ENCODE measurements around the gene C2orf78.

DNA sequence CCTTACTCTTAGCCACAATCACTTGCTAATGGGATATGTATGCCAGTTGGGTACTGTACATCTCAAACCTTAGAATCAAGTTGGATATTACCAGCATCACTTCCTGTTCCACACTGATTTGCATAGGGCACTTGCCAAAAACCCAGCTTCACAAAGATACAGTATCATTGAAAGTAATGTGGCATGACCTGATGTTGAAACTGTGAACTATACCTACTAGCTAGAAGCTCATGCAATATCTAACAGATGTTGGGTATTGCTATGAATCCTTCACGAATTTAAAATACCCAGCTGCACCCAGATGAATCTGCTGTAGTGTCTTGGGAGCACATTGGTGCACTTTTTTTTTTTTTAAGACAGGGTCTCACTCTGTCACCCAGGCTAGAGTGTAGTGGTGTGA is 38.3 kb downstream of the C2orf78 start:
- TF ChIP-seq, protein P1, sequence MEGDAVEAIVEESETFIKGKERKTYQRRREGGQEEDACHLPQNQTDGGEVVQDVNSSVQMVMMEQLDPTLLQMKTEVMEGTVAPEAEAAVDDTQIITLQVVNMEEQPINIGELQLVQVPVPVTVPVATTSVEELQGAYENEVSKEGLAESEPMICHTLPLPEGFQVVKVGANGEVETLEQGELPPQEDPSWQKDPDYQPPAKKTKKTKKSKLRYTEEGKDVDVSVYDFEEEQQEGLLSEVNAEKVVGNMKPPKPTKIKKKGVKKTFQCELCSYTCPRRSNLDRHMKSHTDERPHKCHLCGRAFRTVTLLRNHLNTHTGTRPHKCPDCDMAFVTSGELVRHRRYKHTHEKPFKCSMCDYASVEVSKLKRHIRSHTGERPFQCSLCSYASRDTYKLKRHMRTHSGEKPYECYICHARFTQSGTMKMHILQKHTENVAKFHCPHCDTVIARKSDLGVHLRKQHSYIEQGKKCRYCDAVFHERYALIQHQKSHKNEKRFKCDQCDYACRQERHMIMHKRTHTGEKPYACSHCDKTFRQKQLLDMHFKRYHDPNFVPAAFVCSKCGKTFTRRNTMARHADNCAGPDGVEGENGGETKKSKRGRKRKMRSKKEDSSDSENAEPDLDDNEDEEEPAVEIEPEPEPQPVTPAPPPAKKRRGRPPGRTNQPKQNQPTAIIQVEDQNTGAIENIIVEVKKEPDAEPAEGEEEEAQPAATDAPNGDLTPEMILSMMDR (IDR thresholded peaks at IDR 0.05) = no peak
- TF ChIP-seq POLR2A (IDR thresholded peaks at IDR 0.05) = no peak

All from right lobe of liver (tissue), 4 donors.